Measurements from ENCODE around the gene SACM1L. TPM values are rescaled to one million over a fixed set of nuclear protein-coding genes. Genes with fewer than 3 reads are reported as not detected.

Gene SACM1L
- total RNA-seq, 1 experiment from 2014 or later: 30.1 TPM

DNA sequence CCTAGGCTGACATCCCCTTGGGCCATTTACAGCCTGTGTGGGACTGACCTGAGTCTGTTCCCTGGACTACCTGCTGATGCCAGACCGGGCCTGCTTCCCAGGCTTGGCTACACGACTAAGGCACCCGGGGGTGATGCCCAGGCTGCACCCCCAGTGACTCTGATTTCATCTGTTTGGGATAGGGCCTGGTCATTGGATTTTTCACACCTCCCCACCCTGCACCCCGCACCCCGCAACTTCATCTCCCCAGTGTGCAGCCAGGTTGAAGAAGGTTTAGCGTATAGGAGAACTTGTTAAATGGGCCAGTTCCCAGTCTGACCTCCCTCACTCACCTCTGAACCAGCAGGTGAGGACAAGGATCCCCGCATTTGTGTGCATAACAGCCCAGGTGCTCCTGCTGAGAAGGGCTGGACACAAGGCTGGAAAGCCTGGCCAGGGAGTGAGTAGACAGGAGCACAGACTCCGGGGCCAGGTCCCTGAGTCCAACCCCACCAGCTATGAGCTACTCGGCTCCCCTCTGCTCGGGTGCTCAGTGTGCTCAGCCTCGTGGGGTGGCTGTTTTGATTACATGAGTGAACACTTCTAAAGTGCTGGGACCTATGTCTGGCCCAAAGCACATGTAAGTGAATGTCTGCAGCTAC is 88.7 kb downstream of the SACM1L start:
- CTCF ChIA-PET: no interaction called here
- Histone ChIP-seq H3K9me2 (replicated peaks; ENCODE audit: low read length) (no peaks in the 10 kb centered on the region), H3K9ac (ENCODE audit: low read length) (no peak overlapping the region), H3K27ac (ENCODE audit: low read length) (no peak overlapping the region), H3F3A (ENCODE audit: low read length, unreplicated experiment) (no peaks in the 10 kb centered on the region), H3K4me1 (ENCODE audit: insufficient read depth, low read length) (no peaks in the 10 kb centered on the region), H3K79me2 (ENCODE audit: low read length) (no peaks in the 10 kb centered on the region), H2AFZ (ENCODE audit: low read length) (no peak overlapping the region), H3K9me3 (ENCODE audit: low read length) (no peaks in the 10 kb centered on the region), H3K27me3 (ENCODE audit: low read length) (no peaks in the 10 kb centered on the region), H3K36me3 (ENCODE audit: low read depth, low read length) (no peaks in the 10 kb centered on the region), H4K20me1 (ENCODE audit: low read length) (no peaks in the 10 kb centered on the region), H3K4me2 (ENCODE audit: low read length) (no peak overlapping the region), H3K4me3 (ENCODE audit: low read length) (no peak overlapping the region)
- POLR2A ChIA-PET (ENCODE audit: unreplicated experiment): no interaction called here
- TF ChIP-seq EZH2 (IDR thresholded peaks at IDR 0.05; ENCODE audit: low read length, unreplicated experiment) (no peak), EZH2phosphoT487 (IDR thresholded peaks at IDR 0.05; ENCODE audit: borderline replicate concordance, low read length) (no peak)
- TF ChIP-seq, protein P1, sequence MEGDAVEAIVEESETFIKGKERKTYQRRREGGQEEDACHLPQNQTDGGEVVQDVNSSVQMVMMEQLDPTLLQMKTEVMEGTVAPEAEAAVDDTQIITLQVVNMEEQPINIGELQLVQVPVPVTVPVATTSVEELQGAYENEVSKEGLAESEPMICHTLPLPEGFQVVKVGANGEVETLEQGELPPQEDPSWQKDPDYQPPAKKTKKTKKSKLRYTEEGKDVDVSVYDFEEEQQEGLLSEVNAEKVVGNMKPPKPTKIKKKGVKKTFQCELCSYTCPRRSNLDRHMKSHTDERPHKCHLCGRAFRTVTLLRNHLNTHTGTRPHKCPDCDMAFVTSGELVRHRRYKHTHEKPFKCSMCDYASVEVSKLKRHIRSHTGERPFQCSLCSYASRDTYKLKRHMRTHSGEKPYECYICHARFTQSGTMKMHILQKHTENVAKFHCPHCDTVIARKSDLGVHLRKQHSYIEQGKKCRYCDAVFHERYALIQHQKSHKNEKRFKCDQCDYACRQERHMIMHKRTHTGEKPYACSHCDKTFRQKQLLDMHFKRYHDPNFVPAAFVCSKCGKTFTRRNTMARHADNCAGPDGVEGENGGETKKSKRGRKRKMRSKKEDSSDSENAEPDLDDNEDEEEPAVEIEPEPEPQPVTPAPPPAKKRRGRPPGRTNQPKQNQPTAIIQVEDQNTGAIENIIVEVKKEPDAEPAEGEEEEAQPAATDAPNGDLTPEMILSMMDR (conservative IDR thresholded peaks at IDR 0.05; ENCODE audit: low read depth, low read length): no peak
- ATAC-seq (no peak), DNase-seq (no peak)
- BruUV-seq (replicated peaks): no TSS peak
- intact Hi-C loops (cut with micrococcal nuclease): no loop called here

- no peaks in the 10 kb centered on the region for H4K20me1 ChIP-seq (ENCODE audit: low read length)
- no peak overlapping the region for H2AFZ ChIP-seq (ENCODE audit: low read length)
- no peaks in the 10 kb centered on the region for H3K4me1 ChIP-seq (ENCODE audit: insufficient read depth, low read length)
- ChIA-PET CTCF (no interaction called here), POLR2A (ENCODE audit: unreplicated experiment) (no interaction called here)
- H3K9me3 ChIP-seq (ENCODE audit: low read length): no peaks in the 10 kb centered on the region
- H3K36me3 ChIP-seq (ENCODE audit: low read depth, low read length): no peaks in the 10 kb centered on the region
- no peaks in the 10 kb centered on the region for H3F3A ChIP-seq (ENCODE audit: low read length, unreplicated experiment)
- H3K9ac ChIP-seq (ENCODE audit: low read length): no peak overlapping the region
- no peak overlapping the region for H3K27ac ChIP-seq (ENCODE audit: low read length)
- BruUV-seq (replicated peaks): no TSS peak
- TF ChIP-seq, protein P1 (conservative IDR thresholded peaks at IDR 0.05; ENCODE audit: low read depth, low read length): no peak
- no peak for TF ChIP-seq EZH2 (IDR thresholded peaks at IDR 0.05; ENCODE audit: low read length, unreplicated experiment)
- no peak for TF ChIP-seq EZH2phosphoT487 (IDR thresholded peaks at IDR 0.05; ENCODE audit: borderline replicate concordance, low read length)
- intact Hi-C loops (cut with micrococcal nuclease): no loop called here
- no peaks in the 10 kb centered on the region for H3K79me2 ChIP-seq (ENCODE audit: low read length)
- no peak overlapping the region for H3K4me3 ChIP-seq (ENCODE audit: low read length)
- DNase-seq (no peak), ATAC-seq (no peak; the same call in 1 of the 2 replicates)
- no peaks in the 10 kb centered on the region for H3K27me3 ChIP-seq (ENCODE audit: low read length)
- H3K4me2 ChIP-seq (ENCODE audit: low read length): no peak overlapping the region
- H3K9me2 ChIP-seq (replicated peaks; ENCODE audit: low read length): no peaks in the 10 kb centered on the region
These were observed 89.6 kb downstream of the SACM1L start for GRCh38 chr3:45778761-45779201.
